ENCODE data around the gene TTPAL. TPM values are rescaled to one million over a fixed set of nuclear protein-coding genes. Genes with fewer than 3 reads are reported as not detected.

Gene TTPAL
- total and polyA plus RNA-seq, 12 donors: 4.2 to 17.8 (median 12.5) TPM

GRCh38 chr20:44448753-44449546, 26.7 kb upstream of the TTPAL start:
- TF ChIP-seq, protein P1, sequence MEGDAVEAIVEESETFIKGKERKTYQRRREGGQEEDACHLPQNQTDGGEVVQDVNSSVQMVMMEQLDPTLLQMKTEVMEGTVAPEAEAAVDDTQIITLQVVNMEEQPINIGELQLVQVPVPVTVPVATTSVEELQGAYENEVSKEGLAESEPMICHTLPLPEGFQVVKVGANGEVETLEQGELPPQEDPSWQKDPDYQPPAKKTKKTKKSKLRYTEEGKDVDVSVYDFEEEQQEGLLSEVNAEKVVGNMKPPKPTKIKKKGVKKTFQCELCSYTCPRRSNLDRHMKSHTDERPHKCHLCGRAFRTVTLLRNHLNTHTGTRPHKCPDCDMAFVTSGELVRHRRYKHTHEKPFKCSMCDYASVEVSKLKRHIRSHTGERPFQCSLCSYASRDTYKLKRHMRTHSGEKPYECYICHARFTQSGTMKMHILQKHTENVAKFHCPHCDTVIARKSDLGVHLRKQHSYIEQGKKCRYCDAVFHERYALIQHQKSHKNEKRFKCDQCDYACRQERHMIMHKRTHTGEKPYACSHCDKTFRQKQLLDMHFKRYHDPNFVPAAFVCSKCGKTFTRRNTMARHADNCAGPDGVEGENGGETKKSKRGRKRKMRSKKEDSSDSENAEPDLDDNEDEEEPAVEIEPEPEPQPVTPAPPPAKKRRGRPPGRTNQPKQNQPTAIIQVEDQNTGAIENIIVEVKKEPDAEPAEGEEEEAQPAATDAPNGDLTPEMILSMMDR (IDR thresholded peaks at IDR 0.05): peak in 4 of 6 experiments; percentile 15 to 32 (median 27)
- TF ChIP-seq POLR2A (IDR thresholded peaks at IDR 0.05): no peak
- no peaks in the 10 kb centered on the region for H3K9me3 ChIP-seq (replicated peaks in 1 of 3)
- no peak overlapping the region for H3K27ac ChIP-seq
- WGBS, 4 donors: 72 to 79% (median 76%) methylated on average over 9 of the region's 9 CpGs
- intact Hi-C loops (cut with DNase I): no loop called here
- H3K4me1 ChIP-seq (replicated peaks in 1 of 2): no peaks in the 10 kb centered on the region
- no peaks in the 10 kb centered on the region for H3K36me3 ChIP-seq (replicated peaks in 1 of 2)
- DNase-seq: peak in 3 of 7 donors; percentile 21 to 67 (median 38)
- H3K4me3 ChIP-seq: no peak overlapping the region
- H3K27me3 ChIP-seq: no peaks in the 10 kb centered on the region

GRCh38 chr20:44449864-44450263, 25.8 kb upstream of the TTPAL start:
- H3K4me1 ChIP-seq (replicated peaks in 1 of 2): no peaks in the 10 kb centered on the region
- no peak overlapping the region for H3K27ac ChIP-seq
- intact Hi-C loops (cut with DNase I): no loop called here
- H3K4me3 ChIP-seq: no peak overlapping the region
- H3K9me3 ChIP-seq (replicated peaks in 1 of 3): no peaks in the 10 kb centered on the region
- 75 to 86% (median 79%) methylated on average over 7 of the region's 7 CpGs for WGBS, 4 donors
- no peaks in the 10 kb centered on the region for H3K36me3 ChIP-seq (replicated peaks in 1 of 2)
- H3K27me3 ChIP-seq: no peaks in the 10 kb centered on the region
- TF ChIP-seq, protein P1 (IDR thresholded peaks at IDR 0.05): no peak
- TF ChIP-seq POLR2A (IDR thresholded peaks at IDR 0.05): no peak
- DNase-seq: no peak

GRCh38 chr20:44450281-44450889, 25.3 kb upstream of the TTPAL start:
- Histone ChIP-seq H3K4me1 (replicated peaks in 1 of 2) (no peaks in the 10 kb centered on the region), H3K9me3 (replicated peaks in 1 of 3) (no peaks in the 10 kb centered on the region), H3K4me3 (no peak overlapping the region), H3K27me3 (no peaks in the 10 kb centered on the region), H3K36me3 (replicated peaks in 1 of 2) (no peaks in the 10 kb centered on the region), H3K27ac (no peak overlapping the region)
- 54 to 67% (median 59%) methylated on average over 3 of the region's 3 CpGs for WGBS, 4 donors
- intact Hi-C loops (cut with DNase I): no loop called here
- TF ChIP-seq, protein P1 (IDR thresholded peaks at IDR 0.05): no peak
- TF ChIP-seq POLR2A (IDR thresholded peaks at IDR 0.05): no peak
- DNase-seq: no peak

GRCh38 chr20:44450903-44451450, 24.7 kb upstream of the TTPAL start:
- intact Hi-C loops (cut with DNase I): no loop called here
- no peak overlapping the region for H3K4me3 ChIP-seq
- H3K36me3 ChIP-seq (replicated peaks in 1 of 2): no peaks in the 10 kb centered on the region
- H3K9me3 ChIP-seq (replicated peaks in 1 of 3): no peaks in the 10 kb centered on the region
- H3K27me3 ChIP-seq: no peaks in the 10 kb centered on the region
- H3K4me1 ChIP-seq (replicated peaks in 1 of 2): no peaks in the 10 kb centered on the region
- DNase-seq: no peak
- TF ChIP-seq, protein P1 (IDR thresholded peaks at IDR 0.05): no peak
- TF ChIP-seq POLR2A (IDR thresholded peaks at IDR 0.05): no peak
- no peak overlapping the region for H3K27ac ChIP-seq
- WGBS, 4 donors: 75 to 83% (median 80%) methylated on average over 5 to 7 of the region's 7 CpGs
